NB4 (cell line): ENCODE data around the gene ESPL1.

ENCODE experiments used
- CTCF ChIP-seq: IDR thresholded peaks from one replicate; pipeline ENCODE4 v1.5.1; 2012; ENCODE audit warnings: low read depth, low read length
- POLR2A ChIP-seq: IDR thresholded peaks from 2 replicates; pipeline ENCODE4 v1.6.1; 2011; ENCODE audit warnings: mild to moderate bottlenecking; ENCODE audit not compliant: insufficient read length; ENCODE audit errors: extremely low read depth

GRCh38 chr12:53333289-53333688, 65.2 kb downstream of the ESPL1 start:
- TF ChIP-seq POLR2A (no peak), CTCF (no peak)
